ENCODE measurements around the gene NCKAP5.
"Not testable (repeated sequence)": the region's sequence is repeated elsewhere in the genome, so short reads cannot be mapped to it uniquely, and the experiment has no call there.

NCKAP5 gene

GRCh38 chr2:132701810-132702209 is 866.5 kb downstream of the NCKAP5 start:
- no peak for DNase-seq (ENCODE audit: low spot score)

GRCh38 chr2:132699802-132700201 is 868.5 kb downstream of the NCKAP5 start:
- not testable (repeated sequence) for DNase-seq (ENCODE audit: low spot score)

DNA sequence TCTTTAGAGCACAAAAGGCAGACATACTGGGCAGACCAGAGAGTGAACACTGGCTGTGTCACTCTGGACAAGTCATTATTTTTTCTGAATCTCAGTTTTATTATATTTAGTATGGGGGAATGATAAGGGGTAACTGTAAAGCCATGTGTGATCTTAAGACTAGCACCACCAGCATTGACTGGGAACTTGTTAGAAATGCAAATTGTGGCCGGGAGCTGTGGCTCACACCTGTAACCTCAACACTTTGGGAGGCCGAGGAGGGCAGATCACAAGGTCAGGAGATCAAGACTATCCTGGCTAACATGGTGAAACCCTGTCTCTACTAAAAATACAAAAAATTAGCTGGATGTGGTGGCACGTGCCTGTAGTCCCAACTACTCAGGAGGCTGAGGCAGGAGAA is 869.9 kb downstream of the NCKAP5 start:
- DNase-seq (ENCODE audit: low spot score): not testable (repeated sequence)

GRCh38 chr2:132697556-132698205 is 870.6 kb downstream of the NCKAP5 start:
- no peak for DNase-seq (ENCODE audit: low spot score)

DNA sequence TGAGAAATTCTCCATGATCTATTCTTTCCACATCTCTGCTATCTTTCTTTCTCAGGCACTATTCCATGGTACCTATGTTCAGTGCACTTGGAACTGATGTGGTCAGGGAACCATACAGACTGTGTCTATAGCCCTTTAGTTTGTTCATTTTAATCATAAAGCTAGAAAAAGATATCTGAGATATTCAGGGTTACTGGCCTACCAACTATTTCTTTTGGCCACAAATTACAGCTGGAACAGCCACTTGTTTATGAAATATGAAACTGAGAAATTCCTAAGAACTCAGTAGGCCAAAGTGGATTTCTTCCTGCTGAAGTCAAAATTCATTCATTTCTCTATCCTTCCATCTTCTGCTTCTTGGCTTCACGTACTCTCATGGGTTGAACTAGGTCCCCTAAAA is 875.4 kb downstream of the NCKAP5 start:
- DNase-seq (ENCODE audit: low spot score): no peak

GRCh38 chr2:132691556-132691955 is 876.7 kb downstream of the NCKAP5 start:
- no peak for DNase-seq (ENCODE audit: low spot score)

DNA sequence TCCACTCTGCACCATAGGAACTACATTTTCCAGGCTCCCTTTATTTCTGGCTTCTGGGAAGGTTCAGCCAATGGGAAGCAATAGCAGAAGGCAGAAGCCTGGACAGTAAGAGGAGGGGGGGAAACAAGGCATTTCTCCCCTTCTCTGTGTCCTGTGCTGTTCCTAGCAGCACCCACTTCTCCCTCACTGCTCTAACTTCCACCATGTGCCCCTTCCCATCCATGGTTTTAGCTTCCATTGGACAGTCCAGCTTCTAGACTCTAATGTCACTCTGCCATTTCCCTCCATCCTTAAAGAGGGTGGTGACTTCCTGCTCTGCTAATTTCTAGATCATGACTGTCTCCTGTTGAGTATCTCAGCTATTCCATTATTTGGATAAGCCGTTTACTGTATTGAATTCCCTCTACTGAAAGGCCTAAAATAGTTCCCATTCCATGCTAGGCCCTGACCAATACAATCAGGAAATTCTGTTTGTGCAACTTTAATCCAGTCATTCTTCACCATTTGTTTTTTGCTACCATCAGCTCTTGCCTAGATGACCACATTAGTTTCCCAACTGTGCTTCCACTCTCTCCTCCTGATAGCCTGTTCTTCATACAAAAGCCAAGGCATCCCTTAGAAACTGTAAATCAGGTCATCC is 877.5 kb downstream of the NCKAP5 start:
- peak; percentile 14 for DNase-seq (ENCODE audit: low spot score)

DNA sequence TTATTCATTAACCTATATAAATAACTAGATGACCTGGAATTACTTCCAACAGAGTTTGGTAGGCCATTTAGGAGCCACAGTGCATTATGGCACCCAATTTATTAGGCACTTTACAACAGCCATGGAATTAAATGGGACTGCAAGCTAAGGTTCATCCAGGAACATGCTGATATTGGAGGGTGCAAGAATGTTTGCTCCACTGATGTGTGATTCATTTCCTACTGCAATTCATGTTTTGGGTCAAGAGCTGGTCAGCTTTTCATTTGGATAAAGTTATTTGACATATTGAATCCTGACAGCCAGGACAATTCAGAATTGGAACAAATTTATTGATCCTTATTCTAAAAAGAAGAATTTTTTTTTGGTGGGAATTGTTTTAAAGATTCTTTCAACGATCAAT is 886.5 kb downstream of the NCKAP5 start:
- no peak for DNase-seq (ENCODE audit: low spot score)

- DNase-seq (ENCODE audit: low spot score): no peak
Observed at GRCh38 chr2:132680544-132680943, 887.7 kb downstream of the NCKAP5 start.

DNA sequence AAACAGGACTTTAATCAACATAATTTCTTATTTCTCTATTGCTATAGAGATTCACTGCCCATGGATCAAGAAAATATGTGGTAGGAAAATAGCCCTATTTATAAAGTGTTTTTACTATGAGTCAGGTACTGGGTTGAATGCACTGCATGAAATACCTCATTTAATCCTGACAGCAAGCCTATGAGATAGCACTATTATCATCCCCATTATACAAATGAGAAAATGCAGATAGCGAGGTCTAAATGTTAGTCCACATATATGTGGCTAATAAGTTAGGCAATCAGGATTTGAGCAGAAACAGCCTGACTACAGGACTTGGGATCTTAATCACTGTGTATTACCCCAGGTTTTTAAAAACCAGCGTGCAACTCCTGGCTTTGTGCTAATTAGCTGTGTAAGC is 889.8 kb downstream of the NCKAP5 start:
- no peak for DNase-seq (ENCODE audit: low spot score)

DNA sequence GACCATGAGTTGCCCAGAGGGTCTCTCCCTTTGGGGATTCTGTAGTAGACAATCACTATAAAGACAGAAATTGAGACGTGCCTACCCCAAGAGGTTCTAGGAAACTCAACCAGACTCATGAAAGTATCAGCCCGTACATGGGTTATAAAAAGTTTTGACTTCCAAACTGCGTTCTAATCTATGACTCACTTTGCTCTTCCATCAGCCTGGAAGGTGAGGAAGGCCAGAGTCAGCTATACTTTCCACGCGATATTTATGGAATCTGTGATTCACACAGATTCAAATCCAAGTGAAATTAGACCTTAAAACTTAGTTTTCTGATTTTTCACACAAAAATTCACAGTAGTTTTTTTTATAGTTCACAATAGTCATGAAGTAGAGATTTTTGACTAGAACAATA is 890.6 kb downstream of the NCKAP5 start:
- DNase-seq (ENCODE audit: low spot score): no peak

- no peak for DNase-seq (ENCODE audit: low spot score)
Observed at GRCh38 chr2:132676999-132677398, 891.3 kb downstream of the NCKAP5 start.

GRCh38 chr2:132671151-132671835 is 897.0 kb downstream of the NCKAP5 start:
- DNase-seq (ENCODE audit: low spot score): peak; percentile 34

DNA sequence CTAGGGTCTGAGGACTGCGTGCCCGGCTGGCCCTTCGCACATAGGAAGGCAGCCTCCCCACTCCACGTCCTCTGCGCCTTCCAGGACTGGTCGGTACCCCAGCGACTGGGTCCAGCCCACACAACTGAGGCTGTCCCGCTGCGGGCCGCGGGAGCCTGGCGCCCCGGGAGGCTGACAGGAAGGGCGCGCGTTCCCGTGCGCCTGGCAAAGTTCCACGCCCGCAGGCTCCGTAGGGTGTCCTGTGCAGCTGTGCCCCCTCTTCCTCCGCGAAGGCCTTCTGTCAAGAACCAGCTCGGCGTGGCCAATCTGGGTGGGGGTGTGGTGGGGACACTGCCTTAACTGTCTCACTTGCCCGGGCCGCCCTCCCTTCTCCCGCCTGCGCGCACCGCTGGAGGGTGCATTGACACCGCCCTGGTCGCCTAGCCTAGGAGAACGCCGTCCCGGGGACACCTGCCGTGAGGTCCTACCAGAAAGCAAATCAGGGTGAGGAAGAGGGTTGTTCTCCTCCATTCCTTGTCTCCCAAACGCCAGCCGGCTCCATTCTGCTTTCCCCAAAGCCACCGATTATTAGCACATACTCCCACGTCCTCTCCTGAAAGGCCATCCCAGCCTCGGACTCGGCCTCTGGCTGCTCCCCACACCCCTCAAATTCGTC is 897.6 kb downstream of the NCKAP5 start:
- no peak for DNase-seq (ENCODE audit: low spot score)

DNA sequence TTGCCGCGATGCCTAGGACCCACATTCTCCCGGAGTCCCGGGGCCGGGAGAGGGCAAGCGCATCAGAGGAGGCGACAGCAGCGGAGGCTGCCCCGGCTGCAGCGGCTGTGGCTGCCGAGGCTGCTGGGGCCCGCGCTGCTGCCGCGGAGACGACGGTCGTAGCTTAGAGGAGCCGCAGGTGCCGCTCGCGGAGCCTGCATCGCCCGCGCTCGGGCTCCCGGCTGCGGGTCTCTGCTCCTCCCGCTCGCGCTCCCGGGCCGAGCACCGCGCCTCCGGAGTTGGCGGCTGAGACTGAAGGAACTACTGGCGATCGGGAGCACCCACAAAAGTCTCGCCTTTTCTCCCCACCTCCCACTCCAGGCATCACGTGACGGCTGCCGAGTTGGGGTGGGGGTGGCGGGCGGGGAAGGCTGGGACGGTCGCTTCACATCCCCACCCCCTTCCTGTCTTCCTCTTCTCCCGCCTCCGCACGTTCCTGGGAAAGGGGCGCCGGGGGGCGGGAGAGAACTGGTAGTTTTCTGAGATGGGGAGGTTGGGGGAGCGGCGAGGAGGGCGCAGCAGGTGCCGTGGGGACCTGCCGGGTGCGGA is 898.3 kb downstream of the NCKAP5 start, which contains the start of gene LYPD1:
LYPD1 (minus strand) TSS at position 298 of the 588 bp plus-strand sequence; CDS start at position 25, 273 bp downstream.
- DNase-seq (ENCODE audit: low spot score): no peak

DNA sequence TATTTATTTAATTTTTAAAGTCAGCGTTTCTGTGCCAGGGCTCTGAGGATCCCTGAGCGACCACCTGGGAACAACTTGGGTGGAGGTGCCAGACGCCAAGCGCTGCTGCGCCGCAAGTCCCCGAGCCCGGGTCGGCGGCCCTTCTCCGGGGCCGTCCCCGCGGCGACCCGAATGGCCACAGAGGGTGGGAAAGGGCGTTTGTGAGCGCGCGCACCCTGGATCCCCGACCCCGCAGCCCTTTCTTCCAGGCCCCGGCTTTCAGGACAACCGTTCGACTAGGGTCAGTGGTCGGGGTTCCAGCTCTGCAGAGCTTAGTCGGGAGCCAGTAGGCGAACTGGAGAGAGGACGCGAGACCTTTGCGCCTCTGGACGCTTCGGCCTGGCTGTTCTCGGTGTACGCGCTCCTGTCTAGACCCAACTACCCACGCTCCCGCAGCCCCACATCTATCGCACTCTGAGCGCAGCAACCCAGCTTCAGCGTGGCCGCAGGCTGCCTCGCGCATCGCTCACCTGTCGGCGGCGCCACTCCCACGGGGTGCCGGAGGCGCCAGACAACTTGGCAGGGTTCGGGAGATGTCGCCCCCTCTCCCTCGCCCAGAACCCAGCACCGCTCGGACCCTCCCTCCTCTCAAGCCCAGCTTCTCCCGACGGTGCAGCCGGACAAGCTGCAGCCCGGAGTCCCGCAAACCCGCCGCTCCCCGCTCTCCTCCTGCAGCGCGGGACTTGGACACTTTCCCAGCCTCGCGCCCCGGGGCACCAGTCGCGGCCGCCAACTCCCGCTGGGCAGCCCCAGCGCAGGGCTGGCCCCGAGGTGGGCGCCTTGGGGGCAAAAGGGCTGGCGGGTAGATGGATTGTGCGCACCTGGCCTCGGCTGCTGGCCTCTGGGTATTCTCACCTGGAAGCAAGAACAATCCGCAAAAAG is 899.0 kb downstream of the NCKAP5 start:
- no peak for DNase-seq (ENCODE audit: low spot score)

DNA sequence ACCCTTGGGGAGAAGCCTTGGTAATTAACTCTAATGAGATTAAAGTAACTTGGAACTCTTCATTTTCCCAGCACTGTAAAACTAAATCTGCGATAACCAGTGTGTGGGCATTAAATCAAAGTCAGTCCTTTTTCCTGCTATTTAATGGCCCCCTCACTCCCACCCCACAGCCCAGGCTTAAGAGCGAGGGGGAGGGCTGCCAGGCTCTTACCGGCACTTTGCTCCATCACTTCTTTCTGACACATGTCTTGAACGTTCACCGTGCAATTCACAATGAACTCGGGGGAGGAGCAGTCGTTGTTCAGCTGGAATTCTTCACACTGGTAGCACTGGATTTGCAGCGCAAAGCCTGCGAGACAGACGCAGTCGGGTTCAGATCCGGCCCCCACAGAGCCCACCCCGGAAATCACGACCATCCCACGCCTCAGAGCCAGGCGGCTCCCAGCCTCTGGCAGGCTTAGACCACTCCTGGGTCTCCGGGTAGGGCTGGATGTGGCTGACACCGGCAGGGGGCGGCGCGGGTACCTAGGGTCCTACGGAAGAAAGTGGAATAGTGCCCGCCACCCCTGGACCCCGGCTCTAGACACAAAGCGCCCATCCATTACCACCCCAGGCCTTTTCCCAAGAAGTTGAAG is 900.0 kb downstream of the NCKAP5 start:
- no peak for DNase-seq (ENCODE audit: low spot score)

GRCh38 chr2:132667706-132668105 is 900.6 kb downstream of the NCKAP5 start:
- no peak for DNase-seq (ENCODE audit: low spot score)

- no peak for DNase-seq (ENCODE audit: low spot score)
Observed at GRCh38 chr2:132665401-132666140, 902.7 kb downstream of the NCKAP5 start.

- peak; percentile 16 for DNase-seq (ENCODE audit: low spot score)
Observed at GRCh38 chr2:132664096-132664495, 904.2 kb downstream of the NCKAP5 start.

All from hepatic stellate cell (primary cell).